DMS 273 (cell line): ENCODE measurements around the gene NEUROD2.

Experiments
- DNase-seq: peaks from one replicate; lab custom pipeline; 2025; ENCODE audit not compliant: unreplicated experiment; lab: John Stamatoyannopoulos, UW

NEUROD2 gene

GRCh38 chr17:39607851-39608130, at the start of gene NEUROD2:
Gene NEUROD2 (minus strand): TSS chr17:39607920. CDS start chr17:39606599, 1,321 bp downstream.
- peak; percentile 97 for DNase-seq

- DNase-seq = no peak
Measured at GRCh38 chr17:39655105-39655504, 47.4 kb upstream of the NEUROD2 start.

- peak; percentile 76 for DNase-seq
Measured at GRCh38 chr17:39653662-39654331, 46.1 kb upstream of the NEUROD2 start.

GRCh38 chr17:39653316-39653661, 45.6 kb upstream of the NEUROD2 start:
- DNase-seq = no peak

GRCh38 chr17:39652587-39653315, 45.0 kb upstream of the NEUROD2 start:
- DNase-seq = no peak

- DNase-seq = no peak
Measured at GRCh38 chr17:39651923-39652586, 44.3 kb upstream of the NEUROD2 start.

- no peak for DNase-seq
Measured at GRCh38 chr17:39650121-39650579, 42.4 kb upstream of the NEUROD2 start.

GRCh38 chr17:39648616-39649366, 41.1 kb upstream of the NEUROD2 start:
- DNase-seq = no peak

- no peak for DNase-seq
Measured at GRCh38 chr17:39647256-39647655, 39.5 kb upstream of the NEUROD2 start.

- no peak for DNase-seq
Measured at GRCh38 chr17:39643271-39643670, 35.6 kb upstream of the NEUROD2 start.

GRCh38 chr17:39642291-39643074, 34.8 kb upstream of the NEUROD2 start:
- DNase-seq = no peak

- DNase-seq = no peak
Measured at GRCh38 chr17:39641883-39642282, 34.2 kb upstream of the NEUROD2 start.

- no peak for DNase-seq
Measured at GRCh38 chr17:39641097-39641496, 33.4 kb upstream of the NEUROD2 start.

GRCh38 chr17:39640591-39641031, 32.9 kb upstream of the NEUROD2 start:
- no peak for DNase-seq

- no peak for DNase-seq
Measured at GRCh38 chr17:39639566-39640458, 32.1 kb upstream of the NEUROD2 start.

GRCh38 chr17:39639043-39639442, 31.3 kb upstream of the NEUROD2 start:
- DNase-seq = no peak

GRCh38 chr17:39638317-39638716, 30.6 kb upstream of the NEUROD2 start:
- no peak for DNase-seq

GRCh38 chr17:39636927-39637736, 29.4 kb upstream of the NEUROD2 start, which contains the start of gene STARD3:
Gene STARD3 (plus strand): TSS chr17:39637144. CDS start chr17:39653532, 16,388 bp downstream.
- peak; percentile 95 for DNase-seq

GRCh38 chr17:39636587-39636926, 28.8 kb upstream of the NEUROD2 start:
- DNase-seq = no peak
